Activated CD4-positive, alpha-beta T cell treated with anti-CD3 and anti-CD28 coated beads, Interleukin-2, Interleukin-6, amounts not matched to agents 100 ng/mL and 50 ng/mL, durations not matched to agents 16 hours and 8 hours (primary cell): ENCODE results near the gene BLTP2.
"Not testable (repeated sequence)": the region's sequence is repeated elsewhere in the genome, so short reads cannot be mapped to it uniquely, and the experiment has no call there.

ENCODE experiments used
- DNase-seq: peaks from one replicate; pipeline ENCODE4 v3.0.0-alpha.2; 2020

The BLTP2 gene

DNA sequence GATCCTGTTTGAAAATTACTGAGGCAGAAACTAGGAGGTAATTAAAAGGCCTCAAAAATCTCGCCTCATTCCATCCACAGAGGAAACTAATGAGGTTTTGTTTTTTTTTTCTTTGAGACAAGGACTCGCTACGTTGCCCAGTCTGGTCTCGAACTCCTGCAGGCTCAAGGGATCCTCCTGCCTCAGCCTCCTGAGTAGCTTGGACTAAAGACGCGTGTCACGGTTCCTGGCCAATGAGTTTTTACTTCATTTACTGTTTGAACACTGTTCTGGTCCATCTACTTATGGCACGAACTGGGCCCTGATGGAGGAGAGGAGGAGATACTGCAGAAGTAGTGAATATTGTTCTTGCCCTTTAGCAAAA, 600 bp upstream of the BLTP2 start:
- peak; percentile 20 for DNase-seq

- DNase-seq, result peak; percentile 57
These were observed 773 bp downstream of the BLTP2 start for GRCh38 chr17:28643983-28644786.

- no peak for DNase-seq
These were observed 3.4 kb downstream of the BLTP2 start for GRCh38 chr17:28641579-28641978.

- DNase-seq, result no peak
These were observed 9.5 kb downstream of the BLTP2 start for GRCh38 chr17:28635506-28635905.

GRCh38 chr17:28634206-28634865, 10.6 kb downstream of the BLTP2 start:
- DNase-seq, result no peak

DNA sequence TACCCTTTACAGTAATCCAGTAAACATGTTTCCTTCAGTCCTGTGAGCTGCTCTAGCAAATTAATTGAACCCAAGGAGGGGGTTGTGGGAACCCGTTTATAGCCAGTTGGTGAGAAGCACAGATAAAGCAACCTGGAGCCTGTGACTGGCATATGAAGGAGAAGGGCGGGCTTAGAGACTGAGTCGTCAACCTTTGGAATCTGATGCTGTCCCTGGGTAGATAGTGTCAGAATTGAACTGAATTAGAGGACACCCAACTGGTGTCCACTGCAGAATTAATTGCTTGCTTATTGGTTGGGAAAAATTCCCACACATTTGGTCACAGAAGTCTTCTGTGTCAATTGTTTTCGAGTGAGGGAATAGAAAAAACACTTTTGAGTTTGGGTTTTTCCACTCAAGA, 18.1 kb downstream of the BLTP2 start:
- no peak for DNase-seq

DNA sequence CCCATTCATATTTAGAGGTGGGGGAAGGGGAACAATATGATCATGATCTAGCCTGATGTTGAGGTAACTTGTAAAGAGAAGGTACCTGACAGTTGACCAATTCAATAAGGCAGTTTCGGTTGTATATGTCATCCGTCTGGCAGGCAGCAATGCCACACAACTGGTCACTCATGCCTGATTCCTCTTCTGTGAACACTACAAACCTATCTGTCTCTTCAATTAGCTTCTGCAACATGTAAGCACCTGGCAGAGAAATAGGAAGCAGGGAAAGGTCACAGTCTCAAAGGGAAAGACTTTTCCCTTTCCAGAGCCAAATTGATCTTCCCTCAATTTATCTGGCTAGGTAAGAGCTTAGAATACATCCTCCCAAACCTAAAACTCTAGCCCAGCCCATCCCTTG, 20.8 kb downstream of the BLTP2 start:
- DNase-seq, result no peak

GRCh38 chr17:28623696-28624095, 21.3 kb downstream of the BLTP2 start:
- DNase-seq, result no peak

DNA sequence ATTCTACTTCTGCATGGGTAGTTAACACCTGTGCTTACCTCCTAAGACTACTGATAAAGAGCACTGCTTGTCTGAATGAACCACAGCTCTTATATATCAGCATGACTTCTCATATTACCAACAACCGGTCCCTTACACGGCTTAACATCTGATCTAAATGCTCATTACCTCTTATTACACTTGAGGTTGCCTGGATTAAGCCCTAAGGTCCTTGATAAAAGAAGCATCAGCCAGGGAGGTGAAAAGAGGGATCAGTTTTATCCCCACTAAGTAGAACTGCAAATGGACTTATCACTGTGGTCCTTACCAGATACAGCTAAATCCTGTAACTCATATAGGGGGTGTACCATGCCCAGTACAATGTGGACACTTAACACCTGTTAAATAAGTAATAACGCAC, 22.8 kb downstream of the BLTP2 start:
- DNase-seq, result no peak

DNA sequence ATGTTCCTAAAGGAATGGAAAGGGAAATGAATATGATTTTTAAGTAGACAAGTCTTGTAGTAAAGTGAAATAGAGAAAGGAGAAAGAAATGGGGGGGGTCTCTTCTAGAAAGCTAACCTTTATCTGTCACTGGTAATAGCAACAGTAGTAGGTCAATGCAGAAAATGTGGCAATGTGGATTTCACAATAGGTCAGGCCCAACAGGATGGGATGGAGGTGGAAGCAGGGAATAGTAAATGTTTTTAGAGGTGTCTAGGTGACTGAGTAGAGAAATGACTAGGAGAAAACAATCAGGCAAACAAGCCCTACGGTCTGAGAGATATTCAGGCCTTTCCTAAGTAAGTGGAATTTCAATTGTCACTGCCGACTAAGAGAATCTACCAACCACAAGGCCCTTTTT, 24.9 kb downstream of the BLTP2 start:
- DNase-seq, result no peak

DNA sequence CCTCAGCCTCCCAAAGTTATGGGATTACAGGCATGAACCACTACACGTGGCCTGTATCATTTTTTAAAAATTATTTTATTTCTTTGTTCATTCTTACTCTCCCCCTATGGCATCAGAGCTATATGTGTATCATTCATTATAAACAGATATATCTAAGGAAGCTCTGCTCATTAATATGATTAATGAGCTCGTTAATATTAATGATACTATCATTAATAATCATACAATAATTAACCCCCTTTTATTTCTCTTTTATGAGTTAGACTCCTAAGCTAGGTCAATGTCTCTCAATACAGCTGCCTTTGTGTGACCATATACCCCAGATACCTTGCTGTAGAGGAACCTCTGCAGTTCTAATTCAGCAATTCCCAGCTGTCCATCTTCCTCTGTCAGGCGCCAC, 26.5 kb downstream of the BLTP2 start:
- no peak for DNase-seq

DNA sequence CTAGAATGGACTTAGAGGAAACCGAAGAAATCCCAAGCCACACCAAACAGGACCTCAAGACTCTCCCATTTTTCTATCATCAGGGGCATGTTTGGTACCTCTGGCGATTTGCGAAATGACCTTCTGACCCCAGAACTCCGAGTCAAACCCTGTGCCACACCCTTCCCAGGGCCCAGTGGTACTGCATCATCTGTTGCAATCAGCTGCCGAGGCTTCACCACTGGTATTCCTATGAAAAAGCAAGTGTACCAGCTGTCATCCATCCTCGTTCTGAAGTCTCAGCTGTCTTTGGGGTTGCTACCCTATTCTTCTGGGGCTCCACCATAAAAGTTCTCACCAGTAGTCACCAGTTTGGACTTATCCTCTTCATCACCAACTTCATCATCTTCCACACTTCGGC, 28.7 kb downstream of the BLTP2 start:
- DNase-seq, result no peak

GRCh38 chr17:28615260-28615940, 29.6 kb downstream of the BLTP2 start:
- DNase-seq, result no peak

DNA sequence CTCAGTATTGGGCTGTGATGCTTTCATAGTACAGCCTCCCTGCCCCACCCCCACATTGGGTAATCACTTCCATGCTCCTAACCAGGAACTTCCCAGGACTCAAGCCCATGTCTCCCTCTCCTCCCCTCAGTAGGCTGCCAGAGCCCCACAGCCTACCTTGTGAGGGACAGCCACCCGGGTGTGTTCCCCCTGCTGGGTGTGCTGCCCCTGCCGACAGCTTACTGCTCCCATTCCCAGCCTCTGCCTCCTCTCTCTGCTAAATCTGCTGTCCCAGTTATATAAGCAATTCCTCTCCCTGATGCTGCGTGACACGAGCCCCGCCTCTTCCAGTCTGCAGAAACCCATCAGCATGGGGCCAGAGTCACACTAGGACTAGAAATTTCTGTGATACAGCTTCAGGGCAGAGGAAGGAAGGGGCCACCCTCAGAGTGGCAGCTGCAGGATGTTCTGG, 31.0 kb downstream of the BLTP2 start, which contains the start of gene RSKR:
RSKR (minus strand) TSS at position 255 of the 451 bp plus-strand sequence; CDS start at position 231, 24 bp downstream.
- DNase-seq, result no peak

GRCh38 chr17:28612936-28613872, 31.8 kb downstream of the BLTP2 start:
- peak; percentile 55 for DNase-seq

DNA sequence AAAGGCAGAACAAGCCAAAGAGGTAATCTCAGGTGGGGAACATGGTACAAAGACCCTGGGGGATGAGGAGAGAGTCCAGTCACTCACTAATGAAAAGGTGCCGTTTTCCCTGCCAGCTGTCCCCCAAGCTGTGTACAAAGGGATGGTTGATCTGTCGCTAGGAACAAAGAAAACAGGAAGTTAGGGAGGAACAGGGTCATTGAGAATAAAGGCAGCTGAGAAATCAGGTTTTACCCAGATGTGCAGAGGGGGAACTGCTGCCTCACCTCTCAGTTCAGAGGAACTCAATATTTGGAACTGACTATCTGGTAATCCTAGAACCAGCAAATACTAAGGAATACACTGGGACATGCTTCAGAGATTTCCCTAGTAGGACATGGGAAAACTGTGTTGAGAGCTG, 32.4 kb downstream of the BLTP2 start:
- no peak for DNase-seq

- DNase-seq, result no peak
These were observed 34.6 kb downstream of the BLTP2 start for GRCh38 chr17:28610376-28610775.

- not testable (repeated sequence) for DNase-seq
These were observed 40.9 kb downstream of the BLTP2 start for GRCh38 chr17:28604031-28604430.

DNA sequence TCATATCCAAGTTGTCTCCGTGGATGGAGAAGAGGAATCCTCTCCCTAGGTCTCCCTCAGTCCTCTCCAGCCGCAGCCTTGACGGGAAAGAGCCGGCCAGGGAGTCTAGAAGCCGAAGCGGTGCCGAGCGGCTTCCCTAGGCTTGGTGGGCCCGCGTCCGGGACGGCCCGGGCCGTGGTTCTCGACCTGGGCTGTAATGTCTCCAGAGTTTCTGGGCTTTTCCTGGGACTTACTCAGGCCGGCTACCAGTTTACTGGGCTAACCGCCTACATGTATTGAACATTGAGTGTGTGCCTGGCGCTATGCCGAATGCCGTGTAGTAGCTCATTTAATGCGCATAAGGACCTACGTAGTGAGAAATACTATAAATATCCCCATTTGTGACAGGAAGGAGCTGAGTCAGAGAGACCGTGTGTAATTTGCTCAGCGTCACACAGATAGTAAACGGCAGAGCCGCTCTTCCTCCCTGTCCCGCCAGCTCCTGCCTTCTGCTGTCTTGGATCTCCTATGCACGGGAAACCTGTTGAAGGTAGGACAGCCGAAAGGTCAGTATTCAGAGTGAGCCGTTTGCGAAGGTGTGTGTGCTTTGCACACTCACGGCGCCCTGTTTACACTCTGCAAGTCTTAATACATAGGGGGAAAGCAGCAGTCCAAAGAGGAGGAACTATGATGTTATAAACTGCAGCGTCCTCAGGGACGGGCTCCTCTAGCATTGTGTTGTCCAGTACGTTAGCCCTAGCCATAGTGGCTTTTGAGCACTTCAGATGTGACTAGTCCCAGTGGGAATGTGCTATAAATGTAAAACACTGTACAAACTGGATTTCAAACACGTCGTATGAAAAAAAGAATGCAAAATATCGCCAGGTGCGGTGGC, 45.4 kb downstream of the BLTP2 start:
- peak; percentile 73 for DNase-seq

DNA sequence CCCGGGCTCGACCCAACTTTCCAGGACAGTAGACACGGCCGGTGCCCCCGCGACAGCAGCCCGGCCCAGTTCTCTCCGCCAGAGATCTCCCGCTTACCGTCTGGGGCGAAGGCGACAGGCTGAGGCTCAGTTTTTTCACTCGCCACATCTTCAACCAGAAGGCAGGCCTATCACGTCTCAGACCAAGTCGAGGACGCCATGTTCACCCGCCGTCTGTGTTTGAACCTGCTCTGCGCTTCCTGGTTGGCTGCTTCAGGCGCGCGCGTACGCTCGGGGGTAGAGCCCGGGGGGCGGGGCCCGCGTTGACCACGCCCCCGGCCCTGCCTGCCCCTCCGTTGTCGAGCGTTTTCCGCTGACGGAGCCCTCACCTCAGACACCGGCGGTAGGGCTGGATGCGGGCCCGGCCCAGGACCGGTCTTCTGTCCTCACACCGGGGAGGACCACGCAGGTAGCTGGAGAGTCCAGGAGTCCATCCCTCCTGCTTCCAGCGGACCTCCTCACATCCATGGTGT, 46.1 kb downstream of the BLTP2 start, which contains the start of gene SPAG5:
SPAG5 (minus strand) TSS at position 227 of the 512 bp plus-strand sequence; CDS start at position 148, 79 bp downstream.
- DNase-seq, result peak; percentile 97

GRCh38 chr17:28598389-28598788, 46.6 kb downstream of the BLTP2 start:
- DNase-seq, result no peak
